GM13977 (cell line): Measurements from ENCODE around the gene NTRK3.

ENCODE experiments used
- DNase-seq: peaks from one replicate; pipeline ENCODE4 v3.0.0; 2012; ENCODE audit warnings: low spot score
- in situ Hi-C: fragments of 300-500 bp; cut with MboI; formaldehyde crosslinking; loops from one replicate; pipeline ENCODE4 v1.12.0; 2022; ENCODE audit warnings: low sequenced_read_pairs, low pct_unique_long_range_greater_than_20kb, mixed read lengths, inconsistent platforms; ENCODE audit not compliant: unreplicated experiment
- TF ChIP-seq, protein P1 (sequence below): IDR thresholded peaks from 2 replicates; pipeline ENCODE4 v1.5.1; 2012; ENCODE audit warnings: mild to moderate bottlenecking, control low read depth; ENCODE audit not compliant: insufficient read depth; ENCODE audit errors: extremely low read depth, missing control alignments

The NTRK3 gene

DNA sequence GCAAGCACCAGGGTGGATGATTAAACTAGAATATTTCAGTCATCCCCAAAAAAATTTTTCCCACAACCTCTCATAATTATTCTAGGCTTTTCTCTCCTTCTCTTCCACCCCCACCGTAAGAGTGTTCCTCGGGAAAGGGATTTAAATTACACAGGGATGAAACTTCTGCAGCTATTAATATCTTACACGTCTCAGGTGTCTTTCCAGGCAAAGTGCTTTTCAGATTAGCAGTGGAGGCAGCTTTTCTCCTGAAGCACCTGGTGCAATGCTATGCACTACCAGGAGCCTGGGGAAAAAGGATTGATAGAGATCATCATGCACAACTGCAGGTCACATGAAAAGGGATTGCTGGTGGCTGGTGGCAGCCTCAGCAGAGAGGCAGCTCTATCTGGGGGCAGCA, 250.4 kb downstream of the NTRK3 start:
- in situ Hi-C loops, result no loop called here

DNA sequence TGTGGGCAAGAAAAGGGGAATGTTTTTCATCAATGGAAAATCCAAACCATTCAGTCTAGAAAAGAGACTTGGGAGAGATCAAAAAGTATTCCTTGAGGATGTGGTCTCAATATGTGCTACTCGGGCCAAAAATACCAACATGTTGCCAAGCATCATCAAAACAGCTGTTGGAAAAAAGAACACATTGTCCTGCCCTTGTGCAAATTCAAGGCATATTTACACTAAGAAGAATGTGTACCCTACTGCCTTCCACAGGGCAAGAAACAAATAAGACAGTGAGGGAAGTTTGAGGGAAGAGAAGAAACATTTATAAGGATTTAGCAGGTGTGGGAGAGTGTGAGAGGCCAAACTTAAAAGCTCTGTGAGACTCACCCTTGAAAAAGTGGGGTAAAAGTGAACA, 252.1 kb downstream of the NTRK3 start:
- DNase-seq, result no peak
- TF ChIP-seq, protein P1, sequence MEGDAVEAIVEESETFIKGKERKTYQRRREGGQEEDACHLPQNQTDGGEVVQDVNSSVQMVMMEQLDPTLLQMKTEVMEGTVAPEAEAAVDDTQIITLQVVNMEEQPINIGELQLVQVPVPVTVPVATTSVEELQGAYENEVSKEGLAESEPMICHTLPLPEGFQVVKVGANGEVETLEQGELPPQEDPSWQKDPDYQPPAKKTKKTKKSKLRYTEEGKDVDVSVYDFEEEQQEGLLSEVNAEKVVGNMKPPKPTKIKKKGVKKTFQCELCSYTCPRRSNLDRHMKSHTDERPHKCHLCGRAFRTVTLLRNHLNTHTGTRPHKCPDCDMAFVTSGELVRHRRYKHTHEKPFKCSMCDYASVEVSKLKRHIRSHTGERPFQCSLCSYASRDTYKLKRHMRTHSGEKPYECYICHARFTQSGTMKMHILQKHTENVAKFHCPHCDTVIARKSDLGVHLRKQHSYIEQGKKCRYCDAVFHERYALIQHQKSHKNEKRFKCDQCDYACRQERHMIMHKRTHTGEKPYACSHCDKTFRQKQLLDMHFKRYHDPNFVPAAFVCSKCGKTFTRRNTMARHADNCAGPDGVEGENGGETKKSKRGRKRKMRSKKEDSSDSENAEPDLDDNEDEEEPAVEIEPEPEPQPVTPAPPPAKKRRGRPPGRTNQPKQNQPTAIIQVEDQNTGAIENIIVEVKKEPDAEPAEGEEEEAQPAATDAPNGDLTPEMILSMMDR, result no peak
- in situ Hi-C loops, result no loop called here

More for the DNA sequence above, 250.4 kb downstream of the NTRK3 start:
- no peak for DNase-seq
- TF ChIP-seq, protein P1, result no peak

DNA sequence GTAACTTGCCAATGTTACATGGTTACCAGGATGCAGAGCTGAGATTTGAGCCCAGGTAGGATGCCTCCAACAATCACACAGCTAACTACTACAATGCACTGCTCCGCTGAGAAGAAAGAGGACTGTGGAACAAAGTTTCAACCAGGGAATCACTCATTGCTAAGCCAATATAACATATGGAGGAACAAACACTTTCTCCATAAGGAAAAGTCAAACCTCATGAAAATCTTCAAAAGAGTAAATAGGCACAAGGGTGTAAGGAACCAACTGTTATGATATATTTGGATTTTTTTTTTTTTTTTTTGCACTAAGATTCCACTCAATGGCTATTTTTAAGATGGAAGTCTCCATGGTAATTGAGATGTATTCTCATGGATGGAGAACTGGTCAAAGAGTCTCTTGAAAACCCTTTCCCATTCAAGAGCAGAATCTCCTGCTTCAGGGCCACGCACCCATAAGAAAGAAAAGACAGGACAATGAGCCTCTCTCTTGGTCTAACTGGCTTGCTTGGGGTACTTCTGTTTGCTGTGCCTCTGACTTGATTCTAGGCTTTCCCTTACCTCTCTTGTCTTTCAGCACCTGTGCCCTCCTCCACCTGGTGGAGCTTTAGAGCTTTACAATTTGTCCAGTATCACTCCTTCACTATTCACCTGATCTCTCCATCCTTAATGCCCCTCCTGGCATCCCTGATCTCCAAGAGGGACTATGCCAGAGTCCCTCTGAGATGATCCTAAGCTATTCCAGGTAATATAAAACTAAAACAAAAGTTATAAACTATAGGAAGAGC, 252.8 kb downstream of the NTRK3 start:
- no peak for DNase-seq
- in situ Hi-C loops, result no loop called here
- TF ChIP-seq, protein P1, result no peak

DNA sequence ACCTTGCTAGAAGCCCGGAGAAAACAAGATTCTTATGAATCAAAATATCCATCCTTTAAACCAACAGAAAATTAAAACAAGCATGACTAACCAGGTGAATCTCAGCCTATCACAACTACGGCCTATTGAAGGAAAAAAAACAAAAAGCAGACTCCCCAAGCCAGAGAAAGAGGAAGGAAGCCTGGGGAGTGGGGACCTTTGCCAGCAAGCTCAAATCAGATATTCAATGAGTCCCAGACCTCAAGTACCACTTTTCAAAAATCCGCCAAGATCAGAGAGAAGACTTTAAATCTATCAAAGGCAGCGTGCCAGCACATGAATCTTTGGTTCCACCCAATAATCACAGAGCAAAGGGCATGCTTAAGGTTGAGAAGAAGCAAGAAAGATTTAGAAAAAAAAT, 253.8 kb downstream of the NTRK3 start:
- no peak for DNase-seq
- TF ChIP-seq, protein P1, result no peak
- in situ Hi-C loops, result no loop called here

DNA sequence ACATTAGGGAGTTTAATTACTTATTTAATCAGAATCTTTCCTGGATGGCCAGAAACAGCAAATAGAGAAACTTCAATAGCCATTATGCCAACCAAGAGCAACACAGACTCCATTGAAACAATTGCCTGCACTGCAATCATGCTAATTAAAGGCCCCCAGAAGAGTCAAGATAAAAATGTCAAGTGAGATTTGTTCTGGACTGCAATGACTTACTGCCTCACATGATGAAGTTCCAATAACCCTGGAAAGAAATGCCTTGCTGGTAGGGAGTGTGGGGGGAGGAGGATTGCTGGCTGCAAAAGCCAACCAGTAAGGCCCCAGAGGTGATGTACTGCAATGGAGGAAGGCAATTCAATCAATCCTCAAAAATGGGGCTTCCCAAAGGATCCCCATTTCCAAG, 257.9 kb downstream of the NTRK3 start:
- in situ Hi-C loops, result no loop called here
- DNase-seq, result no peak
- TF ChIP-seq, protein P1, result no peak

DNA sequence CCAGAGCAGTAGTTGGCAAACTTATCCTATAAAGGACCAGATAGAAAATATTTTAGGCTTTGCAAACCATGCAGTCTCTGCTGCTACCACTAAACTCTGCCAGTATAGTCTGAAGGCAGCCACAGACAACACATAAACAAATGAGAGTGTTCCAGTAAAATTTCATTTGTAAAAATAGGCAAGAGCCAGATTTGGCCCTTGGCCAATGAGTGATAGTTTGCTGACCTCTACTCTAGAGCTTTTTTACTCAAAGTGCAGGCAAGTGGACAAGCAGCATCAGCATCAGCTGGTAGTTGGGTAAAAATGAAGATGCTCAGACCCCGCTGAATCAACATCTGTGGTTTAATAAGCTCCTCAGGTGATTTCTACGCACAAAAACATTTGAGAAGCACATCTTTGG, 269.8 kb downstream of the NTRK3 start:
- TF ChIP-seq, protein P1, result no peak
- in situ Hi-C loops, result no loop called here
- no peak for DNase-seq

DNA sequence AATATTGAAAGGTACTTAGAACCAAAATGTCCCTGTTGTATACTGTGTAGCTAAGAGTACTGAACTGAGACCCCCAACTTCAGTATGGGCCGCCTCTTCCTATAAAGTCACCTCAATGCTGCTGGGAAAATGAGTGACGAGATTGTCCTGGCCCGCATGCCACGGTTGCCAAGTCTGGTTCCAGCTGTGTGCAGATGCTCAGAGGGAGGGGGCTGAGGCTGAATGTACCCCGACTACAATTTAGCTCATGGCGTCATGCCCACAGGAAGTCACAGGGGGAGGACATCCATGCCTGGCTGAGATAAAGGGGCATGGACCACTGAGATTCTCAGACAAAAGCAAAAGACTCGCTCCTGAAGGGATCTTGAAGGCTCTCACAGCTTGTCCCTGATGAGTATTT, 271.1 kb downstream of the NTRK3 start:
- no peak for DNase-seq
- TF ChIP-seq, protein P1, result no peak
- in situ Hi-C loops, result no loop called here
